ENCODE measurements around the gene FGD4. TPM values are rescaled to one million over a fixed set of nuclear protein-coding genes. Genes with fewer than 3 reads are reported as not detected.

FGD4 gene
- total RNA-seq, 1 experiment from 2014 or later, result 3.1 TPM

- H3K9me3 ChIP-seq, result no peaks in the 10 kb centered on the region
- DNase-seq, result no peak
- no peaks in the 10 kb centered on the region for H3K36me3 ChIP-seq
- H3K27me3 ChIP-seq, result no peaks in the 10 kb centered on the region
- no peak overlapping the region for H3K4me3 ChIP-seq
Measured at GRCh38 chr12:32585680-32586079, 186.3 kb downstream of the FGD4 start.

DNA sequence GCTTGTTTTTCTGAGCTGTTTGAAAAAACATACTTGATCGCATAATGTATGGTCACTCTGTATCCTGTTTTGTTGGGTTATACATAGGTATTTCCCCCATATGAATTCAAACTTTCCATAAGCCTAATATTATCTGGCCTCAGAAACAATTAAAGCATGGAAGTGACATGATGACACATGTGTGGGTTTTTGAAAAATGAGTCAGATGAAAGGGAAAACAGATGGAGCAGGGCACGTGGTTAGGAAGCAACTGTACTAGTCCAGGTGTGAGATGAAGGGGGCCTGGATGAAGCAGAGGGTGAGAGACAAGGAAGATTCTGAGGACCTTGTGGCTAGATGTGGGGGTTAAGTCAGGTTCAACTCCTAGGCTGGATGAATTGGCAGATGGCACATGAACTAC lies 187.0 kb downstream of the FGD4 start:
- no peak for DNase-seq
- H3K4me3 ChIP-seq, result no peak overlapping the region
- 0 out of 2 replicates have a peak, but pooled peaks cover 2% of the 10 kb centered on the region for H3K36me3 ChIP-seq
- no peaks in the 10 kb centered on the region for H3K27me3 ChIP-seq
- no peaks in the 10 kb centered on the region for H3K9me3 ChIP-seq

- Histone ChIP-seq H3K9me3 (no peaks in the 10 kb centered on the region), H3K4me3 (no peak overlapping the region), H3K36me3 (0 out of 2 replicates have a peak, but pooled peaks cover 2% of the 10 kb centered on the region), H3K27me3 (no peaks in the 10 kb centered on the region)
- no peak for DNase-seq
Measured at GRCh38 chr12:32587581-32588495, 188.5 kb downstream of the FGD4 start.

DNA sequence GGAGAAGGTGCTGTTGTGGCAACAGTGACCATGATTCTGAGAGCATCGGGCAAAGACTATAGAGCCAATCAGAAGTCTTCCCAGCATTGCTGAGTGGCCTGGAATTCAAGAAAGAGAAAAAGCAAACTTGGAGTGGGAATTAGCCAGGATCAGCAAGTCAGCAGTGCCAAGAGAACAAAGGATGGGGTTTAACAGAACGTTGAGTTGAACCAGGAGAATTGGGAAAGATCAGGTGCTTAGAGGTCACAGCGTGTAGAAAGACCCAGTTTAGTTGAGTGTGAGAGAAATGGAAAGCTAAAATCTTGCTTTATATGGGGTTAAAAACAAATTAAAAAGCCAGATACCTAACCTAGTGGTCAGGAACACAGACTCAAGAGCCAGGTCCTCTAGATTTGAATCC lies 189.2 kb downstream of the FGD4 start:
- DNase-seq, result no peak

DNA sequence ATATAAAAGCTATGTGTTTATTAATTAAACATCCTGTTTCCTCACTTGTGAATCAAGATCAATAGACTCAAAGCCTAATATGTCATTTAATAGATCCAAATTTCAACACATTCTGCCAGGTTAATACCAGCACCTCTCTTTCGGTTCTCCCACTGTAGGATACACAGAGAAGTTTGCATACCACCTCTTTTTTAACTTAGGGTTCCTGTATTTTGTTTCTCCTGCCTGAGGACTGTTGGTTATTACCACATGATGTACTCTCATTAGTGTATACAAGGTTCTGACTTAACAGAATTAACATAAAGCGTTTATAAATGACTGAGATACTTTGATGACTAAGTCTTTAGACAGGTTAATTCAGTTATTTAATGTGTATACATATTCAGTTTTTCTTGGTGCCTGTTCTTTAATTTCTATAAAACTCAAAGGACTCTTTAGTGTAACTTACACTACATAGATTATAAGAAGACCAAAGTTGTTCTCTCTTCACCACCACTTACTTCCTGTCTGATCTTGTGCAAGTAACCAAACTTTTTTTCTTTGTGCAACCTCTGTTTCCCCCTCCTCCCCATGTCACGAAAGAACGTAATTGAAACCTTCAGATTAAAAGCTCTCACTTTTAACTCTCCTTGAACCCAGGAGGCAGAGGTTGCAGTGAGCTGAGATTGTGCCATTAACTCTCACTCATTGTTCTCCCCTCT lies 190.0 kb downstream of the FGD4 start:
- Histone ChIP-seq H3K27me3 (no peaks in the 10 kb centered on the region), H3K4me3 (no peak overlapping the region), H3K36me3 (0 out of 2 replicates have a peak, but pooled peaks cover 2% of the 10 kb centered on the region), H3K9me3 (no peaks in the 10 kb centered on the region)
- DNase-seq, result no peak

More for the DNA sequence above, 189.2 kb downstream of the FGD4 start:
- H3K4me3 ChIP-seq, result no peak overlapping the region
- H3K36me3 ChIP-seq, result 0 out of 2 replicates have a peak, but pooled peaks cover 2% of the 10 kb centered on the region
- H3K27me3 ChIP-seq, result no peaks in the 10 kb centered on the region
- H3K9me3 ChIP-seq, result no peaks in the 10 kb centered on the region

GRCh38 chr12:32595251-32595650 lies 195.9 kb downstream of the FGD4 start:
- 0 out of 2 replicates have a peak, but pooled peaks cover 2% of the 10 kb centered on the region for H3K36me3 ChIP-seq
- peak; percentile 26 for DNase-seq
- H3K27me3 ChIP-seq, result no peaks in the 10 kb centered on the region
- H3K4me3 ChIP-seq, result no peak overlapping the region
- no peaks in the 10 kb centered on the region for H3K9me3 ChIP-seq

- DNase-seq, result no peak
- H3K9me3 ChIP-seq, result no peaks in the 10 kb centered on the region
- H3K36me3 ChIP-seq, result no peaks in the 10 kb centered on the region
- no peak overlapping the region for H3K4me3 ChIP-seq
- no peaks in the 10 kb centered on the region for H3K27me3 ChIP-seq
Measured at GRCh38 chr12:32596030-32596429, 196.7 kb downstream of the FGD4 start.

DNA sequence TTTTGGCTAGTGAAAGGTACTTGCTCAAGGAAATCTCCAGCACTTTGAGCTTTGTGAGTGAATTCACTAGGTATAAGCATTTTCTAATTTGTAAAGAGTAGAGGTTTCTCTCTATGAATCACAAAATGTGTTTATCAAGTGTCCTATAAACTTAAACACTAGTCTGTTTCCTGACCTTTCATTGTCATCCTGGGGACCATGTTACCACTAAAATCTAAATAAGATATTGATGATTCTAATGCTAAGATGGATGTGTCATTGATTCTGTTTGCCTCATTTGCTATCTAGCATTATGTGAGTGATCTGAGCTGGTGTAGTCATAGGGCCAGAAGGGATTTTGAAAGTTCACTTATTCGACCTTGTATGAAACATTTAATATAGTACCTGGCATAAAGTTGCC lies 199.3 kb downstream of the FGD4 start:
- H3K4me3 ChIP-seq, result no peak overlapping the region
- no peak for DNase-seq
- no peaks in the 10 kb centered on the region for H3K27me3 ChIP-seq
- H3K36me3 ChIP-seq, result no peaks in the 10 kb centered on the region; the same call in 1 of the 2 replicates
- no peaks in the 10 kb centered on the region for H3K9me3 ChIP-seq

DNA sequence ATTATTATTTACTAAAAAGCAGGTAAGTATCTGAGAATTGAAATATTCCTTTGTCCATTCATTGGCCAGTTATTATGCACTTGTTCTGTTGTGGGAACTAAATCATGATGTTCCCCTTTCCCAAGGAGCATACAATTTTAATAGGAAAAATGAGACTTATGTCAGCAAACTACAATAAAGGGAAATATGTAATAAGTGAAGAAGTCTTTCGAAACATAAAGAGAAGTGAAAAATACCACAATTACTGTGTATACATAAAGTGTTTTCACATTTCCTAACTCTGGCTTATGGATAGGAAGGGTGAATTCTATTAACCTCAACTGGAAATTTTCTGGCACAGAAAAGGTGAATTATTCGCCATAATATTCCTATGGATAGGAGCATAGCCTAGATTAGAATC lies 201.3 kb downstream of the FGD4 start:
- DNase-seq, result no peak
- H3K4me3 ChIP-seq, result no peak overlapping the region
- H3K9me3 ChIP-seq, result no peaks in the 10 kb centered on the region
- no peaks in the 10 kb centered on the region; the same call in 1 of the 2 replicates for H3K36me3 ChIP-seq
- no peaks in the 10 kb centered on the region for H3K27me3 ChIP-seq

- no peak for DNase-seq
- Histone ChIP-seq H3K9me3 (no peaks in the 10 kb centered on the region), H3K36me3 (no peaks in the 10 kb centered on the region; the same call in none of the 2 replicates), H3K4me3 (no peak overlapping the region), H3K27me3 (no peaks in the 10 kb centered on the region)
Measured at GRCh38 chr12:32603071-32603470, 203.7 kb downstream of the FGD4 start.

DNA sequence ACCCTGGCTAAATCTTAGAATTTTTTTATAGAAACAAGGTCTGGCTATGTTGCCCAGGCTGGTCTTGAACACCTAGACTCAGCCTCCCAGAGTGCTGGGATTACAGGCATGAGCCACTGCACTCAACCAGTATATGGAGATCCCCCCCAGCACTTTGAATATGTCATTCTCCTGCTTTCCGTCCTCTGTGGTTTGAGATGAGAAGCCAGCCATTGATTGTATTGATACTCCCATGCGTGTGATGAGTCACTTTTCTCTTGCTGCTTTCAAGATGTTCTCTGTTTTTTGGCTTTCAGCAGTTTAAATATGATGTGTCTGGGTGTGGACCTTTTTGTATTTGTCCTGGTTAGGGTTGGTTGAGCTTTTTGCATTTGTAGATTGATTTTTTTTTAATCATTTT lies 204.5 kb downstream of the FGD4 start:
- no peak for DNase-seq
- Histone ChIP-seq H3K27me3 (no peaks in the 10 kb centered on the region), H3K36me3 (no peaks in the 10 kb centered on the region; the same call in none of the 2 replicates), H3K9me3 (no peaks in the 10 kb centered on the region), H3K4me3 (no peak overlapping the region)

DNA sequence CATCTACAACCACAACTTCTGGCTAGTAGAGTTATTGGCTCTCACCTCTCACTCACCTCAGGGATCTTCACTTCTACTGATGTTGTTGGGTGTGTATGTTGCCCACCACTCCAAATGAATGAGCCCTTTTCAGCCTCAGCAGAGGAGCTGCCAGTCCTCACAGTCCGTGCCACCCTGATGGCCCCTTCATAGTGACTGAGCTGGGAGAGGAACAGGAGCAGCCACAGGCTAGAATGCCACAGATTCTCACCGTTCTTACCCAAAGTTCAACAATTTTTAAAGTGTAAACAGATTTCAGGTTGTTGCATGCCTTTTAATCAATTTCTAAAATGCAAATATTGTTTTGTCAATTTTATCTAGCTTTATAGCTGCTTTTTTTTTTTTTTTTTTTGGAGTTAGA lies 205.2 kb downstream of the FGD4 start:
- Histone ChIP-seq H3K4me3 (no peak overlapping the region), H3K9me3 (no peaks in the 10 kb centered on the region), H3K36me3 (no peaks in the 10 kb centered on the region; the same call in none of the 2 replicates), H3K27me3 (no peaks in the 10 kb centered on the region)
- DNase-seq, result no peak

- Histone ChIP-seq H3K27me3 (no peaks in the 10 kb centered on the region), H3K36me3 (no peaks in the 10 kb centered on the region; the same call in none of the 2 replicates), H3K4me3 (no peak overlapping the region), H3K9me3 (no peaks in the 10 kb centered on the region)
- DNase-seq, result no peak
Measured at GRCh38 chr12:32605326-32606095, 206.2 kb downstream of the FGD4 start.

- DNase-seq, result no peak
- Histone ChIP-seq H3K9me3 (no peaks in the 10 kb centered on the region), H3K27me3 (no peaks in the 10 kb centered on the region), H3K36me3 (no peaks in the 10 kb centered on the region; the same call in none of the 2 replicates), H3K4me3 (no peak overlapping the region)
Measured at GRCh38 chr12:32606443-32606842, 207.1 kb downstream of the FGD4 start.

- peaks cover 2% of the 10 kb centered on the region for H3K36me3 ChIP-seq
- H3K9me3 ChIP-seq, result no peaks in the 10 kb centered on the region
- no peak overlapping the region for H3K4me3 ChIP-seq
- H3K27me3 ChIP-seq, result no peaks in the 10 kb centered on the region
- no peak for DNase-seq
Measured at GRCh38 chr12:32609966-32610365, 210.6 kb downstream of the FGD4 start.

DNA sequence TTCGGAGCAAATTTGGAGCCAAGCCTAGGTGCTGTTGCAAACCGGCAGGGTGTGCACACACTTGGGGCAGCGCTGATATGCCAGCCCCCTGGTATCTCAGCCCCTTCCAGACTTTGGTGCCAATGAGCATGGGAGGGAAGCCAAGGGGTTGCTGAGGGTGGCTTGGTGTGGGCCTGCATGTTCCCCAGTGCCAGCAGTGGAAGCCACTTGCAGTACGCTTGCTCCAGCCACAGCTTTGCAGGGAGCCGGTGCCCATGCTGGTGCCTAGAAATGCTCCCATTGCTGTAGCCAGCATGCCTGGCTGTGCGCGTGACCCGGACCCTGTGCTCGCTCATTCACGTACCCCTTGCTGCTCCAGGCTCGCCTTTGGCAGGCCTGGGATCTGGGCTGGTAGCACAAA lies 212.6 kb downstream of the FGD4 start:
- no peak for DNase-seq
- Histone ChIP-seq H3K4me3 (no peak overlapping the region), H3K27me3 (no peaks in the 10 kb centered on the region), H3K36me3 (peaks cover 2% of the 10 kb centered on the region), H3K9me3 (peaks cover 2% of the 10 kb centered on the region; the same call in 1 of the 2 replicates)

All from MG63 (cell line).